OCI-LY1 (cell line): ENCODE results near the gene KIAA2012.

Experiments
- H2AFZ ChIP-seq: fragments of 200-600 bp; sonication (generic), shearing (Covaris generic); 2 replicates; pipeline ENCODE4 v1.6.0; 2014; ENCODE audit warnings: antibody characterized with exemption, mild to moderate bottlenecking, low read length
- H3F3A ChIP-seq: fragments of 200-600 bp; sonication (generic), shearing (Covaris generic); 2 replicates; pipeline ENCODE4 v1.6.0; 2014; ENCODE audit warnings: mild to moderate bottlenecking, antibody characterized with exemption, low read length, moderate library complexity; ENCODE audit not compliant: insufficient read depth
- H3K27ac ChIP-seq: fragments of 200-600 bp; sonication (generic); 2 replicates; pipeline ENCODE4 v1.5.1; 2014; ENCODE audit warnings: low read length, mixed run types, mild to moderate bottlenecking, low read depth; ENCODE audit not compliant: poor library complexity, severe bottlenecking
- H3K27me3 ChIP-seq: fragments of 200-600 bp; sonication (generic); 2 replicates; pipeline ENCODE4 v1.6.0; 2014; ENCODE audit warnings: antibody characterized with exemption, mild to moderate bottlenecking, low read length, moderate library complexity; ENCODE audit not compliant: insufficient read depth
- H3K36me3 ChIP-seq: fragments of 200-600 bp; sonication (generic); 2 replicates; pipeline ENCODE4 v1.6.1; 2014; ENCODE audit warnings: mild to moderate bottlenecking, antibody characterized with exemption, low read length, moderate library complexity, mixed read lengths; ENCODE audit not compliant: insufficient read depth
- H3K4me1 ChIP-seq: fragments of 200-600 bp; sonication (generic); 2 replicates; pipeline ENCODE4 v1.5.1; 2014; ENCODE audit warnings: mild to moderate bottlenecking, low read length, moderate library complexity; ENCODE audit not compliant: insufficient read depth, severe bottlenecking
- H3K4me2 ChIP-seq: fragments of 200-600 bp; sonication (generic), shearing (Covaris generic); 2 replicates; pipeline ENCODE4 v1.6.1; 2014; ENCODE audit warnings: low read length
- H3K4me3 ChIP-seq: fragments of 200-600 bp; sonication (generic); 2 replicates; pipeline ENCODE4 v1.5.1; 2014; ENCODE audit warnings: low read length, low read depth, mild to moderate bottlenecking, mixed read lengths; ENCODE audit not compliant: poor library complexity, severe bottlenecking
- H3K79me2 ChIP-seq: fragments of 200-600 bp; shearing (Covaris generic); 2 replicates; pipeline ENCODE4 v1.6.1; 2016; ENCODE audit warnings: mixed run types, low read length, mixed read lengths; ENCODE audit not compliant: insufficient read depth
- H3K9ac ChIP-seq: fragments of 200-600 bp; sonication (generic), shearing (Covaris generic); 2 replicates; pipeline ENCODE4 v1.6.1; 2014; ENCODE audit warnings: mild to moderate bottlenecking, low read length, mixed read lengths
- H3K9me2 ChIP-seq: fragments of 200-600 bp; sonication (generic), shearing (Covaris generic); 2 replicates; pipeline ENCODE4 v1.6.1; 2014; ENCODE audit warnings: low read depth, mild to moderate bottlenecking, low read length, mixed read lengths
- H3K9me3 ChIP-seq: fragments of 200-600 bp; shearing (Covaris generic); 2 replicates; pipeline ENCODE4 v1.6.1; 2014; ENCODE audit warnings: low read length, mixed read lengths
- H4K20me1 ChIP-seq: fragments of 200-600 bp; sonication (generic), shearing (Covaris generic); 2 replicates; pipeline ENCODE4 v1.6.0; 2016; ENCODE audit warnings: mild to moderate bottlenecking, low read length; ENCODE audit not compliant: insufficient read depth
- EZH2 ChIP-seq: fragments of 200-600 bp; sonication (generic), shearing (Covaris generic); IDR thresholded peaks from 2 replicates; pipeline ENCODE4 v1.8.0; 2017; ENCODE audit warnings: borderline replicate concordance, mixed run types, mild to moderate bottlenecking, antibody characterized with exemption, low read length, moderate library complexity, mixed read lengths
- TF ChIP-seq, protein P1 (sequence below): fragments of 200-600 bp; sonication (generic), shearing (Covaris generic); IDR thresholded peaks from 2 replicates; pipeline ENCODE4 v1.5.1; 2017; ENCODE audit warnings: mild to moderate bottlenecking, antibody characterized with exemption, low read length, moderate library complexity, mixed read lengths

KIAA2012 gene

GRCh38 chr2:202031246-202031951 is 41.7 kb upstream of the KIAA2012 start:
- Histone ChIP-seq H3K9ac (no peak overlapping the region), H2AFZ (no peak overlapping the region), H3K9me3 (no peaks in the 10 kb centered on the region), H4K20me1 (no peaks in the 10 kb centered on the region), H3K36me3 (no peaks in the 10 kb centered on the region), H3K4me1 (peaks cover 13% of the 10 kb centered on the region), H3K79me2 (no peaks in the 10 kb centered on the region), H3K9me2 (no peaks in the 10 kb centered on the region), H3F3A (no peaks in the 10 kb centered on the region), H3K27ac (no peak overlapping the region), H3K27me3 (0 out of 2 replicates have a peak, but pooled peaks cover 3% of the 10 kb centered on the region), H3K4me2 (no peak overlapping the region), H3K4me3 (no peak overlapping the region)
- TF ChIP-seq, protein P1, sequence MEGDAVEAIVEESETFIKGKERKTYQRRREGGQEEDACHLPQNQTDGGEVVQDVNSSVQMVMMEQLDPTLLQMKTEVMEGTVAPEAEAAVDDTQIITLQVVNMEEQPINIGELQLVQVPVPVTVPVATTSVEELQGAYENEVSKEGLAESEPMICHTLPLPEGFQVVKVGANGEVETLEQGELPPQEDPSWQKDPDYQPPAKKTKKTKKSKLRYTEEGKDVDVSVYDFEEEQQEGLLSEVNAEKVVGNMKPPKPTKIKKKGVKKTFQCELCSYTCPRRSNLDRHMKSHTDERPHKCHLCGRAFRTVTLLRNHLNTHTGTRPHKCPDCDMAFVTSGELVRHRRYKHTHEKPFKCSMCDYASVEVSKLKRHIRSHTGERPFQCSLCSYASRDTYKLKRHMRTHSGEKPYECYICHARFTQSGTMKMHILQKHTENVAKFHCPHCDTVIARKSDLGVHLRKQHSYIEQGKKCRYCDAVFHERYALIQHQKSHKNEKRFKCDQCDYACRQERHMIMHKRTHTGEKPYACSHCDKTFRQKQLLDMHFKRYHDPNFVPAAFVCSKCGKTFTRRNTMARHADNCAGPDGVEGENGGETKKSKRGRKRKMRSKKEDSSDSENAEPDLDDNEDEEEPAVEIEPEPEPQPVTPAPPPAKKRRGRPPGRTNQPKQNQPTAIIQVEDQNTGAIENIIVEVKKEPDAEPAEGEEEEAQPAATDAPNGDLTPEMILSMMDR: no peak
- TF ChIP-seq EZH2: no peak

- H3K4me1 ChIP-seq: peaks cover 13% of the 10 kb centered on the region
- peak overlapping the region; percentile 71 for H3K4me3 ChIP-seq
- TF ChIP-seq EZH2: no peak
- TF ChIP-seq, protein P1: no peak
- no peaks in the 10 kb centered on the region for H3K9me3 ChIP-seq
- peak overlapping the region; percentile 64; the same call in 1 of the 2 replicates for H2AFZ ChIP-seq
- H3K36me3 ChIP-seq: no peaks in the 10 kb centered on the region
- H3F3A ChIP-seq: no peaks in the 10 kb centered on the region
- 0 out of 2 replicates have a peak, but pooled peaks cover 3% of the 10 kb centered on the region for H3K27me3 ChIP-seq
- peak overlapping the region; percentile 54; the same call in 1 of the 2 replicates for H3K9ac ChIP-seq
- H3K4me2 ChIP-seq: peak overlapping the region; percentile 95
- H4K20me1 ChIP-seq: no peaks in the 10 kb centered on the region
- no peaks in the 10 kb centered on the region for H3K79me2 ChIP-seq
- no peak overlapping the region for H3K27ac ChIP-seq
- no peaks in the 10 kb centered on the region for H3K9me2 ChIP-seq
Observed at GRCh38 chr2:202032846-202033316, 40.2 kb upstream of the KIAA2012 start.

DNA sequence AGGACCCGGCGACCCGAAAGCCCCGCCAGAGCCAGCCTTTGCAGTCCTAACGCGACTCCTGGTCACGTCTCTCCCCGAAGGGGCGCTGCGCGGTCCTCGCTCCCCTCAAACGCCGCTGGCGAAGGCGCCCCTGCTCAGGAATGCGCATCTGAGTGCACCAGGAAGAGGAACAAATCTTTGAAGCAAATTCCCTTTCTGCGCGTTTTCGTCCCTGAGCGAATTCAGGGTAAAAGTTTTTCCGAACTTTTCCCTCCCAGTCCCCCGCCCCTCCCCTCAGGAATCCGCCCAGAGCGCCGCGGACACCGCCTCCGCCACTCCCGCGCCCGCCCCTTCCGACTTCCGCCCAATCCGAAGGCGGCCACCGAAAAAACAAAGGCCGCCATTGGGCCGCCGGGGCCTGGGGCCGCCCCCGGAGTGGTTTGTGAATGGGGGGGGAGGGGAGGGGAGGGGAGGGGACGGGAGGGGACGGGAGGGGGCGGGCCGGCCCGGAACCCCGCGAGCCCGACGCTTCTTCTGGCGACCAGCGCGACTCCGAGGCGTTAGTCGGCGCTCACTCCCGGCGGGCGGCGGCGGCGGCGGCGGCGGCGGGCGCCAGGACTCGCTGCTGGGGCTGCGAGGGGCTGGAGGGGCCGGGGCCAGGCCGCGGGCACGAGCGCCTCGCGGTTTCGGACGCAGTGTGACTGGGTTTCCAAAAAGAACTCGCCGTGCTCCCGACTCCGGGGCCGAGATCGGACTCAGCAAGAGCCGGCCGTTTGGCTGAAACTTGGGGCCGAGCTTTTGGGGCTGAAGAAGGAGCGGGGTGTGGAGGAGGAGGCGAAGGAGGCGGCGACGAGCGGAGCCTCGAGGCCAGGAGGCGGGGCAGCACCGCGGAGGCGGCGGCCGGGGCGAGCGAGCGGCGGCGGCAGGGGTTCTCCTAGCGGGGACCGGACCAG is 39.5 kb upstream of the KIAA2012 start, which contains the start of gene FZD7:
TSS of gene FZD7 (plus strand) at position 539 of the 932 bp plus-strand sequence. CDS start 793 bp downstream, outside the sequence.
- peaks cover 13% of the 10 kb centered on the region for H3K4me1 ChIP-seq
- H3K27me3 ChIP-seq: 0 out of 2 replicates have a peak, but pooled peaks cover 5% of the 10 kb centered on the region
- peak within 1 kb of the TSS; percentile 95 for H3K4me2 ChIP-seq
- H3K9ac ChIP-seq: peak within 1 kb of the TSS; percentile 54; the same call in 1 of the 2 replicates
- no peaks in the 10 kb centered on the region for H3K9me3 ChIP-seq
- peak within 1 kb of the TSS; percentile 71 for H3K4me3 ChIP-seq
- H2AFZ ChIP-seq: peak within 1 kb of the TSS; percentile 64; the same call in 1 of the 2 replicates
- H3K27ac ChIP-seq: no peak within 1 kb of the TSS
- H3K9me2 ChIP-seq: no peaks in the 10 kb centered on the region
- H3K79me2 ChIP-seq: no peaks in the 10 kb centered on the region
- H4K20me1 ChIP-seq: no peaks in the 10 kb centered on the region
- no peaks in the 10 kb centered on the region for H3K36me3 ChIP-seq
- no peaks in the 10 kb centered on the region for H3F3A ChIP-seq
- TF ChIP-seq, protein P1: peak; percentile 7; the same call in 1 of the 2 replicates
- TF ChIP-seq EZH2: no peak
